ENCODE measurements around the gene ERCC6L2. TPM values are rescaled to one million over a fixed set of nuclear protein-coding genes. Genes with fewer than 3 reads are reported as not detected.

ERCC6L2 gene
- total RNA-seq, 3 donors from 2014 or later (not counting 1 experiment from before 2014, with no cell fraction given), result 37.1 to 45.8 (median 38.6) TPM

GRCh38 chr9:95880021-95880690, 4.7 kb downstream of the ERCC6L2 start:
- Mint-ChIP-seq H3K4me3 (no peak overlapping the region), H3K27me3 (ENCODE audit: low read depth in 2 of 2) (no peaks in the 10 kb centered on the region), H3K4me1 (peaks cover 4% of the 10 kb centered on the region in 2 donors), H3K9me3 (no peaks in the 10 kb centered on the region), H3K27ac (no peak overlapping the region), H3K36me3 (no peaks in the 10 kb centered on the region)
- intact Hi-C loops (cut with micrococcal nuclease), result no loop called here
- Histone ChIP-seq H3K36me3 (ENCODE audit: control insufficient read depth, insufficient read depth, low read length) (peaks cover 13% of the 10 kb centered on the region), H3K9me3 (ENCODE audit: control insufficient read depth, insufficient read depth, low read length) (no peaks in the 10 kb centered on the region), H3K4me3 (ENCODE audit: low read length) (no peak overlapping the region), H3K4me1 (ENCODE audit: control insufficient read depth, insufficient read depth, low read length) (peaks cover 10% of the 10 kb centered on the region), H3K27ac (ENCODE audit: low read length) (no peak overlapping the region), H3K27me3 (ENCODE audit: control insufficient read depth, insufficient read depth, low read length) (no peaks in the 10 kb centered on the region)
- TF ChIP-seq CTCF (IDR thresholded peaks at IDR 0.05), result no peak
- WGBS (ENCODE audit: insufficient coverage), result 100% methylated on average over 1 of the region's 4 CpGs
- ATAC-seq (no peak), DNase-seq (peak in 1 of 2 donors; percentile 46)

GRCh38 chr9:95887926-95888497, 12.5 kb downstream of the ERCC6L2 start:
- H3K27me3 Mint-ChIP-seq (ENCODE audit: low read depth in 2 of 2), result no peaks in the 10 kb centered on the region
- no peak for TF ChIP-seq CTCF (IDR thresholded peaks at IDR 0.05)
- H3K27ac Mint-ChIP-seq, result peak overlapping the region; percentile 48
- no CpG with 5 or more reads among the region's 1 CpG for WGBS (ENCODE audit: insufficient coverage)
- Histone ChIP-seq H3K27me3 (ENCODE audit: control insufficient read depth, insufficient read depth, low read length) (no peaks in the 10 kb centered on the region), H3K27ac (ENCODE audit: low read length) (no peak overlapping the region), H3K9me3 (ENCODE audit: control insufficient read depth, insufficient read depth, low read length) (no peaks in the 10 kb centered on the region), H3K36me3 (ENCODE audit: control insufficient read depth, insufficient read depth, low read length) (peaks cover 7% of the 10 kb centered on the region), H3K4me3 (ENCODE audit: low read length) (no peak overlapping the region), H3K4me1 (ENCODE audit: control insufficient read depth, insufficient read depth, low read length) (no peaks in the 10 kb centered on the region)
- peaks cover 19% of the 10 kb centered on the region in 2 donors for H3K4me1 Mint-ChIP-seq
- intact Hi-C loops (cut with micrococcal nuclease), result no loop called here
- peak in 1 of 2 donors; percentile 51 for DNase-seq
- H3K4me3 Mint-ChIP-seq, result peak overlapping the region; percentile 6
- no peaks in the 10 kb centered on the region for H3K9me3 Mint-ChIP-seq
- peaks cover 5% of the 10 kb centered on the region for H3K36me3 Mint-ChIP-seq
- ATAC-seq, result no peak

- Mint-ChIP-seq H3K36me3 (peaks cover 14% of the 10 kb centered on the region), H3K9me3 (no peaks in the 10 kb centered on the region), H3K4me3 (no peak overlapping the region), H3K27ac (no peak overlapping the region), H3K4me1 (peaks cover 19 to 24% of the 10 kb centered on the region in 2 donors), H3K27me3 (ENCODE audit: low read depth in 2 of 2) (no peaks in the 10 kb centered on the region)
- no peaks in the 10 kb centered on the region for H3K9me3 ChIP-seq (ENCODE audit: control insufficient read depth, insufficient read depth, low read length)
- ATAC-seq (no peak), DNase-seq (no peak)
- 94% methylated on average over 4 of the region's 4 CpGs for WGBS (ENCODE audit: insufficient coverage)
- H3K4me3 ChIP-seq (ENCODE audit: low read length), result no peak overlapping the region
- no peaks in the 10 kb centered on the region for H3K27me3 ChIP-seq (ENCODE audit: control insufficient read depth, insufficient read depth, low read length)
- H3K4me1 ChIP-seq (ENCODE audit: control insufficient read depth, insufficient read depth, low read length), result no peaks in the 10 kb centered on the region
- TF ChIP-seq CTCF (IDR thresholded peaks at IDR 0.05), result no peak
- intact Hi-C loops (cut with micrococcal nuclease), result no loop called here
- no peak overlapping the region for H3K27ac ChIP-seq (ENCODE audit: low read length)
- H3K36me3 ChIP-seq (ENCODE audit: control insufficient read depth, insufficient read depth, low read length), result no peaks in the 10 kb centered on the region
Measured at GRCh38 chr9:95890594-95890993, 15.1 kb downstream of the ERCC6L2 start.
